ES-I3 (cell line): ENCODE data around the gene DNAH6.
"Not testable (repeated sequence)": the region's sequence is repeated elsewhere in the genome, so short reads cannot be mapped to it uniquely, and the experiment has no call there.

Experiments used
- H3K36me3 ChIP-seq: 2 replicates; pipeline ENCODE4 v1.6.1; 2013; ENCODE audit warnings: mild to moderate bottlenecking, low read length, control low read depth, moderate library complexity; ENCODE audit not compliant: insufficient read depth
- H3K4me1 ChIP-seq: 2 replicates; pipeline ENCODE4 v1.6.1; 2013; ENCODE audit warnings: mild to moderate bottlenecking, control low read depth, low read length; ENCODE audit not compliant: insufficient read depth
- H3K9ac ChIP-seq: 2 replicates; pipeline ENCODE4 v1.6.1; 2013; ENCODE audit warnings: low read depth, mild to moderate bottlenecking, low read length, moderate library complexity
- H3K9me3 ChIP-seq: 2 replicates; pipeline ENCODE4 v1.6.1; 2013; ENCODE audit warnings: mild to moderate bottlenecking, low read length, moderate library complexity; ENCODE audit not compliant: control insufficient read depth, insufficient read depth

DNAH6 gene

GRCh38 chr2:84858937-84859336, 342.6 kb downstream of the DNAH6 start:
- Histone ChIP-seq H3K9me3 (no peaks in the 10 kb centered on the region), H3K36me3 (no peaks in the 10 kb centered on the region), H3K9ac (no peak overlapping the region), H3K4me1 (peaks cover 23% of the 10 kb centered on the region)

- Histone ChIP-seq H3K9me3 (no peaks in the 10 kb centered on the region), H3K36me3 (no peaks in the 10 kb centered on the region), H3K9ac (no peak overlapping the region), H3K4me1 (0 out of 2 replicates have a peak, but pooled peaks cover 6% of the 10 kb centered on the region)
Observed at GRCh38 chr2:84861539-84861938, 345.2 kb downstream of the DNAH6 start.

GRCh38 chr2:84862006-84862405, 345.7 kb downstream of the DNAH6 start:
- H3K9ac ChIP-seq = no peak overlapping the region
- no peaks in the 10 kb centered on the region for H3K9me3 ChIP-seq
- 0 out of 2 replicates have a peak, but pooled peaks cover 2% of the 10 kb centered on the region for H3K4me1 ChIP-seq
- no peaks in the 10 kb centered on the region for H3K36me3 ChIP-seq

GRCh38 chr2:84865181-84865783, 349.0 kb downstream of the DNAH6 start:
- Histone ChIP-seq H3K36me3 (no peaks in the 10 kb centered on the region), H3K9me3 (no peaks in the 10 kb centered on the region), H3K4me1 (no peaks in the 10 kb centered on the region), H3K9ac (no peak overlapping the region)

- Histone ChIP-seq H3K9me3 (no peaks in the 10 kb centered on the region), H3K9ac (no peak overlapping the region), H3K4me1 (no peaks in the 10 kb centered on the region), H3K36me3 (no peaks in the 10 kb centered on the region)
Observed at GRCh38 chr2:84866122-84866521, 349.8 kb downstream of the DNAH6 start.

GRCh38 chr2:84868327-84868726, 352.0 kb downstream of the DNAH6 start:
- H3K4me1 ChIP-seq, H3K9me3 ChIP-seq, H3K36me3 ChIP-seq, H3K9ac ChIP-seq: not testable (repeated sequence)
